BLaER1 (cell line): ENCODE results near the gene MAGEB2.
"Not testable (repeated sequence)": the region's sequence is repeated elsewhere in the genome, so short reads cannot be mapped to it uniquely, and the experiment has no call there.

Source experiments
- H3K27ac ChIP-seq: shearing (Covaris generic); formaldehyde crosslinking; 2 replicates; pipeline ENCODE4 v1.8.1; 2022
- H3K27me3 ChIP-seq: shearing (Covaris generic); formaldehyde crosslinking; 2 replicates; pipeline ENCODE4 v1.8.1; 2022
- H3K36me3 ChIP-seq: shearing (Covaris generic); formaldehyde crosslinking; 2 replicates; pipeline ENCODE4 v1.8.1; 2022
- H3K4me1 ChIP-seq: shearing (Covaris generic); formaldehyde crosslinking; 2 replicates; pipeline ENCODE4 v1.8.1; 2022
- H3K4me2 ChIP-seq: shearing (Covaris generic); formaldehyde crosslinking; 2 replicates; pipeline ENCODE4 v1.8.1; 2022
- H3K4me3 ChIP-seq: shearing (Covaris generic); formaldehyde crosslinking; 2 replicates; pipeline ENCODE4 v1.8.1; 2022
- H3K9ac ChIP-seq: shearing (Covaris generic); formaldehyde crosslinking; 2 replicates; pipeline ENCODE4 v1.8.1; 2022
- H3K9me3 ChIP-seq: shearing (Covaris generic); formaldehyde crosslinking; 2 replicates; pipeline ENCODE4 v1.8.1; 2022
- H4K20me1 ChIP-seq: shearing (Covaris generic); formaldehyde crosslinking; 2 replicates; pipeline ENCODE4 v1.8.1; 2022
- Cebpa-rat ChIP-seq: shearing (Covaris generic); IDR thresholded peaks from 2 replicates; pipeline ENCODE4 v1.8.1; 2022

The MAGEB2 gene

GRCh38 chrX:30215357-30215843, at the start of gene MAGEB2:
MAGEB2 (plus strand) TSS chrX:30215563; CDS start chrX:30218581, 3,018 bp downstream.
- Histone ChIP-seq H3K27me3 (no peaks in the 10 kb centered on the region), H4K20me1 (no peaks in the 10 kb centered on the region), H3K9ac (no peak within 1 kb of the TSS), H3K9me3 (0 out of 2 replicates have a peak, but pooled peaks cover 6% of the 10 kb centered on the region), H3K36me3 (no peaks in the 10 kb centered on the region), H3K27ac (no peak within 1 kb of the TSS), H3K4me1 (peaks cover 22% of the 10 kb centered on the region), H3K4me3 (no peak within 1 kb of the TSS), H3K4me2 (no peak within 1 kb of the TSS)
- no peak for TF ChIP-seq Cebpa-rat

GRCh38 chrX:30170900-30171299, 44.5 kb upstream of the MAGEB2 start:
- no peak for TF ChIP-seq Cebpa-rat
- Histone ChIP-seq H3K4me1 (no peaks in the 10 kb centered on the region), H3K9me3 (no peaks in the 10 kb centered on the region), H4K20me1 (no peaks in the 10 kb centered on the region), H3K36me3 (no peaks in the 10 kb centered on the region), H3K9ac (no peak overlapping the region), H3K27ac (no peak overlapping the region), H3K4me3 (no peak overlapping the region), H3K27me3 (no peaks in the 10 kb centered on the region), H3K4me2 (no peak overlapping the region)

GRCh38 chrX:30181353-30181752, 34.0 kb upstream of the MAGEB2 start:
- Histone ChIP-seq H3K27ac (no peak overlapping the region), H3K36me3 (no peaks in the 10 kb centered on the region), H4K20me1 (no peaks in the 10 kb centered on the region), H3K9me3 (no peaks in the 10 kb centered on the region), H3K4me2 (no peak overlapping the region), H3K4me1 (no peaks in the 10 kb centered on the region), H3K4me3 (no peak overlapping the region), H3K9ac (no peak overlapping the region), H3K27me3 (no peaks in the 10 kb centered on the region)
- no peak for TF ChIP-seq Cebpa-rat

- Histone ChIP-seq H3K4me3 (no peak overlapping the region), H4K20me1 (no peaks in the 10 kb centered on the region), H3K9ac (no peak overlapping the region), H3K27ac (no peak overlapping the region), H3K36me3 (no peaks in the 10 kb centered on the region), H3K9me3 (no peaks in the 10 kb centered on the region), H3K27me3 (no peaks in the 10 kb centered on the region), H3K4me1 (no peaks in the 10 kb centered on the region), H3K4me2 (no peak overlapping the region)
- no peak for TF ChIP-seq Cebpa-rat
Measured at GRCh38 chrX:30183554-30183953, 31.8 kb upstream of the MAGEB2 start.

- Histone ChIP-seq H3K9ac (no peak overlapping the region), H3K27ac (no peak overlapping the region), H3K36me3 (no peaks in the 10 kb centered on the region), H3K4me3 (no peak overlapping the region), H3K27me3 (no peaks in the 10 kb centered on the region), H3K4me2 (no peak overlapping the region), H3K9me3 (no peaks in the 10 kb centered on the region), H3K4me1 (no peaks in the 10 kb centered on the region), H4K20me1 (no peaks in the 10 kb centered on the region)
- no peak for TF ChIP-seq Cebpa-rat
Measured at GRCh38 chrX:30190426-30190825, 24.9 kb upstream of the MAGEB2 start.

GRCh38 chrX:30193910-30194309, 21.5 kb upstream of the MAGEB2 start:
- H3K4me1 ChIP-seq, H3K4me2 ChIP-seq, H3K36me3 ChIP-seq, H3K9me3 ChIP-seq, H3K9ac ChIP-seq, H3K4me3 ChIP-seq, H3K27me3 ChIP-seq, H3K27ac ChIP-seq, H4K20me1 ChIP-seq: not testable (repeated sequence)

- Histone ChIP-seq H3K4me3 (no peak overlapping the region), H3K9me3 (no peaks in the 10 kb centered on the region), H3K27ac (no peak overlapping the region), H3K4me2 (no peak overlapping the region), H3K9ac (no peak overlapping the region), H3K36me3 (no peaks in the 10 kb centered on the region), H3K4me1 (no peaks in the 10 kb centered on the region), H3K27me3 (no peaks in the 10 kb centered on the region), H4K20me1 (no peaks in the 10 kb centered on the region)
- TF ChIP-seq Cebpa-rat: no peak
Measured at GRCh38 chrX:30196322-30196721, 19.0 kb upstream of the MAGEB2 start.

GRCh38 chrX:30212172-30212571, 3.2 kb upstream of the MAGEB2 start:
- H3K36me3 ChIP-seq: no peaks in the 10 kb centered on the region
- H3K4me2 ChIP-seq: no peak overlapping the region
- H3K9me3 ChIP-seq: 0 out of 2 replicates have a peak, but pooled peaks cover 6% of the 10 kb centered on the region
- no peak for TF ChIP-seq Cebpa-rat
- no peak overlapping the region for H3K27ac ChIP-seq
- no peak overlapping the region for H3K4me3 ChIP-seq
- no peak overlapping the region for H3K9ac ChIP-seq
- no peaks in the 10 kb centered on the region for H4K20me1 ChIP-seq
- H3K4me1 ChIP-seq: peaks cover 2% of the 10 kb centered on the region; the same call in 1 of the 2 replicates
- no peaks in the 10 kb centered on the region for H3K27me3 ChIP-seq

- peaks cover 22% of the 10 kb centered on the region for H3K4me1 ChIP-seq
- no peak overlapping the region for H3K27ac ChIP-seq
- H3K4me3 ChIP-seq: no peak overlapping the region
- H3K4me2 ChIP-seq: peak overlapping the region; percentile 53
- 0 out of 2 replicates have a peak, but pooled peaks cover 6% of the 10 kb centered on the region for H3K9me3 ChIP-seq
- no peaks in the 10 kb centered on the region for H3K36me3 ChIP-seq
- H3K9ac ChIP-seq: no peak overlapping the region
- no peaks in the 10 kb centered on the region for H4K20me1 ChIP-seq
- no peak for TF ChIP-seq Cebpa-rat
- no peaks in the 10 kb centered on the region for H3K27me3 ChIP-seq
Measured at GRCh38 chrX:30217465-30217864, 2.1 kb downstream of the MAGEB2 start.

GRCh38 chrX:30219372-30219771, 4.0 kb downstream of the MAGEB2 start:
- H3K4me2 ChIP-seq: no peak overlapping the region

GRCh38 chrX:30220661-30221060, 5.3 kb downstream of the MAGEB2 start:
- TF ChIP-seq Cebpa-rat: no peak
- H3K27me3 ChIP-seq: no peaks in the 10 kb centered on the region
- no peak overlapping the region for H3K9ac ChIP-seq
- no peak overlapping the region for H3K4me2 ChIP-seq
- no peak overlapping the region for H3K4me3 ChIP-seq
- no peak overlapping the region for H3K27ac ChIP-seq
- peaks cover 22% of the 10 kb centered on the region for H3K4me1 ChIP-seq
- no peaks in the 10 kb centered on the region for H3K9me3 ChIP-seq
- no peaks in the 10 kb centered on the region for H3K36me3 ChIP-seq
- no peaks in the 10 kb centered on the region for H4K20me1 ChIP-seq

More at GRCh38 chrX:30219372-30219771, 4.0 kb downstream of the MAGEB2 start:
- Histone ChIP-seq H3K4me3 (no peak overlapping the region), H3K27me3 (no peaks in the 10 kb centered on the region), H3K36me3 (no peaks in the 10 kb centered on the region), H3K9ac (no peak overlapping the region), H3K4me1 (peaks cover 22% of the 10 kb centered on the region), H4K20me1 (no peaks in the 10 kb centered on the region), H3K27ac (no peak overlapping the region), H3K9me3 (0 out of 2 replicates have a peak, but pooled peaks cover 6% of the 10 kb centered on the region)
- no peak for TF ChIP-seq Cebpa-rat
